ENCODE measurements around the gene POU6F2.

- TF ChIP-seq CTCF (conservative IDR thresholded peaks at IDR 0.05 in 1 of 2, IDR thresholded peaks at IDR 0.05 in 1 of 2; ENCODE audit: low read depth in 1 of 2, low read length in 2 of 2) = no peak
- no peak for TF ChIP-seq EZH2 (IDR thresholded peaks at IDR 0.05; ENCODE audit: low read length, missing control alignments)
Measured at GRCh38 chr7:39379416-39379815, 401.7 kb downstream of the POU6F2 start.

Measured in fibroblast of lung (primary cell).